ENCODE results near the gene GPER1.

The GPER1 gene

DNA sequence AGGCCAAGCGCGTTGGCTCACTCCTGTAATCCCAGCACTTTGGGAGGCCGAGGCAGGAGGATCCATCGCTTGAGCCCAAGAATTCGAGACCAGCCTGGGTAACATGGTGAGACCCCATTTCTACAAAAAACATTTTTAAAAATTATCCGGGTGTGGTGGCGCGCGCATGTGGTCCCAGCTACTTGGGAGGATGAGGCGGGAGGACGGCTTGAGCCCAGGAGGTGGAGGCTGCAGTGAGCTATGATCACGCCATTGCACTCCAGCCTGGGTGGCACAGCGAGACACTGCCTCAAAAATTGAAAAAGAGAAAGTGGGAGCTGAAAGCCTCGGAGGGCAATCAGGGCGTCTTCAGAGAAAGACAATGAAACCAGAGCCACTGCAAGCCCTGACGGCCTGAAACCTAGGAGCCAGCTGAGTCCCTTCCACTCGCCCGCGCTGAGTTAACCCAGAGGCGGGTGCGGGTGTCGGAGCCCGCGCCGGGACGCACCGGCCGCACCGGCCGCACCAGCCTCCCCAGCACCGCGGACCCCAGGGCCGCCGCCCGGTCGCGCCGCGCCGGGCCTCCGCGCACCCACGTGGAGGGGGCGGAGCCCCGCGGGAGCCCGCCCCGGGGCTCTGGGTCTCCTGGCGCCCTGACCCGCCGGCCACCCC is 49.7 kb downstream of the GPER1 start:
- Histone ChIP-seq H3K4ac (ENCODE audit: low read depth, low read length) (no peak overlapping the region), H2BK5ac (ENCODE audit: low read depth, low read length, poor library complexity) (no peak overlapping the region), H3K79me2 (ENCODE audit: control insufficient read depth, insufficient read depth, low read length, poor library complexity) (no peaks in the 10 kb centered on the region), H2AK5ac (ENCODE audit: low read length) (no peak overlapping the region), H3K9me3 (ENCODE audit: insufficient read depth, low read depth, low read length) (no peaks in the 10 kb centered on the region), H3K9ac (ENCODE audit: low read length) (peak overlapping the region; percentile 34), H3K23ac (ENCODE audit: low read length) (no peak overlapping the region), H2BK120ac (ENCODE audit: insufficient read depth, low read length, poor library complexity) (no peak overlapping the region), H3K27ac (ENCODE audit: low read depth, low read length) (no peak overlapping the region), H3K4me1 (ENCODE audit: control insufficient read depth in 1 of 2, insufficient read depth in 2 of 2, low read length in 2 of 2) (peaks cover 8 to 10% of the 10 kb centered on the region in 2 experiments), H4K12ac (ENCODE audit: low read depth, low read length) (peak overlapping the region; percentile 74), H4K91ac (ENCODE audit: low read depth, low read length) (no peak overlapping the region), H3K4me2 (ENCODE audit: low read length) (peak overlapping the region; percentile 79), H3K27me3 (ENCODE audit: insufficient read depth, low read length) (no peaks in the 10 kb centered on the region), H3K18ac (ENCODE audit: low read length) (peak overlapping the region; percentile 6), H3K14ac (ENCODE audit: low read length) (peak overlapping the region; percentile 80), H2BK12ac (ENCODE audit: low read length) (no peak overlapping the region), H3K79me1 (ENCODE audit: low read length) (peaks cover 3% of the 10 kb centered on the region), H3K4me3 (ENCODE audit: low read depth, low read length) (peak overlapping the region; percentile 78), H2AFZ (ENCODE audit: insufficient read depth, low read length, poor library complexity) (peak overlapping the region; percentile 83), H4K8ac (ENCODE audit: low read depth, low read length) (peak overlapping the region; percentile 82), H3K36me3 (ENCODE audit: control insufficient read depth in 1 of 2, insufficient read depth in 2 of 2, low read length in 2 of 2) (no peaks in the 10 kb centered on the region)
- WGBS (ENCODE audit: extremely low coverage, insufficient coverage, insufficient read length): no CpG with 5 or more reads among the region's 51 CpGs
- DNase-seq: no peak

DNA sequence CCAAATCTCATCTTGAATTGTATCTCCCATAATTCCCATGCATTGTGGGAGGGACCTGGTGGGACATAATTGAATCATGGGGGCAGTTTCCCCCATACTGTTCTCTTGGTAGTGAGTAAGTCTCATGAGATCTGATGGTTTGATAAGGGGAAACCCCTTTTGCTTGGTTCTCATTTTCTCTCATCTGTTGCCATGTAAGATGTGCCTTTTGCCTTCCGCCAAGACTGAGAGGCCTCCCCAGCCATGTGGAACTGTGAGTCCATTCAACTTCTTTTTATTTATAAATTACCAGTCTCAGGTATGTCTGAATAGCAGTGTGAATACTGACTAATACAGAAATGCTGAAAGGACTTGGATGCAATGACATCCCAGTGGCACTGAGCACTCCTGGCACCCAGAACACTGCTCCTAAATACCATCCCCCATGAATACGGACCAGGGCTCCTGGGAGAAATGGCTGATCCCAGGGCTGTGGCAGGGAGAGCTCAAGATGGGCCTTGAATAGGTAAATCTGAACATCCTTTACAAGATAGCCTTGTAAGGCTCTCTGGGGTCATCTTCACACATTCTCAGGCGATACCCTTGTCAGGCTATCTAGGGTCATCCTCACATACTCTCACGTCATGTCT is 52.7 kb downstream of the GPER1 start:
- Histone ChIP-seq H3K79me1 (ENCODE audit: low read length) (peaks cover 3% of the 10 kb centered on the region), H2BK5ac (ENCODE audit: low read depth, low read length, poor library complexity) (no peak overlapping the region), H4K8ac (ENCODE audit: low read depth, low read length) (no peak overlapping the region), H3K36me3 (ENCODE audit: control insufficient read depth in 1 of 2, insufficient read depth in 2 of 2, low read length in 2 of 2) (no peaks in the 10 kb centered on the region), H3K9me3 (ENCODE audit: insufficient read depth, low read depth, low read length) (no peaks in the 10 kb centered on the region), H3K4me2 (ENCODE audit: low read length) (no peak overlapping the region), H3K23ac (ENCODE audit: low read length) (no peak overlapping the region), H2BK12ac (ENCODE audit: low read length) (no peak overlapping the region), H2AK5ac (ENCODE audit: low read length) (no peak overlapping the region), H4K12ac (ENCODE audit: low read depth, low read length) (no peak overlapping the region), H3K9ac (ENCODE audit: low read length) (no peak overlapping the region), H4K91ac (ENCODE audit: low read depth, low read length) (no peak overlapping the region), H3K79me2 (ENCODE audit: control insufficient read depth, insufficient read depth, low read length, poor library complexity) (no peaks in the 10 kb centered on the region), H3K27me3 (ENCODE audit: insufficient read depth, low read length) (no peaks in the 10 kb centered on the region), H3K27ac (ENCODE audit: low read depth, low read length) (no peak overlapping the region), H2BK120ac (ENCODE audit: insufficient read depth, low read length, poor library complexity) (no peak overlapping the region), H3K18ac (ENCODE audit: low read length) (no peak overlapping the region), H3K4ac (ENCODE audit: low read depth, low read length) (no peak overlapping the region), H3K14ac (ENCODE audit: low read length) (no peak overlapping the region), H3K4me1 (ENCODE audit: control insufficient read depth in 1 of 2, insufficient read depth in 2 of 2, low read length in 2 of 2) (peaks cover 8 to 10% of the 10 kb centered on the region in 2 experiments), H3K4me3 (ENCODE audit: low read depth, low read length) (no peak overlapping the region), H2AFZ (ENCODE audit: insufficient read depth, low read length, poor library complexity) (no peak overlapping the region)
- WGBS (ENCODE audit: extremely low coverage, insufficient coverage, insufficient read length): no CpG with 5 or more reads among the region's 4 CpGs
- no peak for DNase-seq

DNA sequence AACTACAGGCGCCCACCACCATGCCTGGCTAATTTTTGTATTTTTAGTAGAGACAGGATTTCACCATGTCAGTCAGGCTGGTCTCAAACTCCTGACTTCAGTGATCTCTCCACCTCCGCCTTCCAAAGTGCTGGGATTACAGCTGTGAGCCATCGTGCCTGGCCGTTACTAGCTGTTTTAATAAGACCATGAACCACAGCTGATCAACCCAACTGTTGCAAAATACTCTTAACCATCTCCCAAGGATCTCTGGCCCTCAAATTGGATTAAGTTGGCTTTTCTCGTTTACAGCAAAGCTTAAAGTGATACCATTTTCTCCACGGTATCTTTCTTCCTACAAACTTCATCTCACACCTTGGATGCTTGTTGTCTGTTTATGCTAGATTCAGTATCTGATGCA is 53.7 kb downstream of the GPER1 start:
- H3K79me1 ChIP-seq (ENCODE audit: low read length): peaks cover 3% of the 10 kb centered on the region
- no peaks in the 10 kb centered on the region for H3K9me3 ChIP-seq (ENCODE audit: insufficient read depth, low read depth, low read length)
- no peak overlapping the region for H4K8ac ChIP-seq (ENCODE audit: low read depth, low read length)
- H2BK5ac ChIP-seq (ENCODE audit: low read depth, low read length, poor library complexity): no peak overlapping the region
- no peak overlapping the region for H2BK120ac ChIP-seq (ENCODE audit: insufficient read depth, low read length, poor library complexity)
- DNase-seq: no peak
- no peak overlapping the region for H3K4me3 ChIP-seq (ENCODE audit: low read depth, low read length)
- no peak overlapping the region for H2AK5ac ChIP-seq (ENCODE audit: low read length)
- H3K18ac ChIP-seq (ENCODE audit: low read length): no peak overlapping the region
- H3K23ac ChIP-seq (ENCODE audit: low read length): no peak overlapping the region
- H3K36me3 ChIP-seq (ENCODE audit: control insufficient read depth in 1 of 2, insufficient read depth in 2 of 2, low read length in 2 of 2): no peaks in the 10 kb centered on the region
- no CpG with 5 or more reads among the region's 6 CpGs for WGBS (ENCODE audit: extremely low coverage, insufficient coverage, insufficient read length)
- H4K91ac ChIP-seq (ENCODE audit: low read depth, low read length): no peak overlapping the region
- H3K79me2 ChIP-seq (ENCODE audit: control insufficient read depth, insufficient read depth, low read length, poor library complexity): no peaks in the 10 kb centered on the region
- H2AFZ ChIP-seq (ENCODE audit: insufficient read depth, low read length, poor library complexity): no peak overlapping the region
- H2BK12ac ChIP-seq (ENCODE audit: low read length): no peak overlapping the region
- peaks cover 8 to 9% of the 10 kb centered on the region in 2 experiments for H3K4me1 ChIP-seq (ENCODE audit: control insufficient read depth in 1 of 2, insufficient read depth in 2 of 2, low read length in 2 of 2)
- no peak overlapping the region for H4K12ac ChIP-seq (ENCODE audit: low read depth, low read length)
- H3K9ac ChIP-seq (ENCODE audit: low read length): no peak overlapping the region
- no peak overlapping the region for H3K27ac ChIP-seq (ENCODE audit: low read depth, low read length)
- H3K4ac ChIP-seq (ENCODE audit: low read depth, low read length): no peak overlapping the region
- no peak overlapping the region for H3K4me2 ChIP-seq (ENCODE audit: low read length)
- H3K27me3 ChIP-seq (ENCODE audit: insufficient read depth, low read length): no peaks in the 10 kb centered on the region
- H3K14ac ChIP-seq (ENCODE audit: low read length): no peak overlapping the region

DNA sequence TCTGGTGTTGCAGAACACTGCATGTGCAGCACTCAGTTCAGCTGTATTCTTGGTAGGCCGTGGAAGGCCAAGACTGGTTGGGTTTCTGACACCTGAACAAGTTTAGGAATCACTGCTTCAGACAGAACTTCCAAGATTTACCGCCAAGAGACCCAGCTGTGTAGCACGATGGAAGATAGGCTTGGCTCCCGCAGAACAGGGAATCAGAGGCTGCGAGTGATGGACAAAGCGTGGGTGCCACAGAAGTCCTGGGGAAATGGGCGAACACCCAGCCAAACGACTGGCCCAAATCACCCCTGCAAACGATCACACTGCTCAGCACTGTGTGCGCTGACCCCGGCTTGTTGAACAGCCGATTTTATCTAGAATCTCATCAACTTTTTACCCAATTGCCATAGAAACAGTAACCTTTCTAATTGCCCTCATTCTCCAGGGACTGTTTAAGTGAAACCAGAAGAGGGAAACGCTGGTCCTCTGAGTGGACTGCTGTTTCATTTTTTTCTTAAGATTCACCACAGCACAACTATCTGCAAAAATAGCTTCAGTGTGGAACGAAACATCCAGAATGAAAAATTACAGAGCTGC is 54.2 kb downstream of the GPER1 start:
- H4K12ac ChIP-seq (ENCODE audit: low read depth, low read length): no peak overlapping the region
- H2BK120ac ChIP-seq (ENCODE audit: insufficient read depth, low read length, poor library complexity): no peak overlapping the region
- H3K79me1 ChIP-seq (ENCODE audit: low read length): peaks cover 3% of the 10 kb centered on the region
- H3K36me3 ChIP-seq (ENCODE audit: control insufficient read depth in 1 of 2, insufficient read depth in 2 of 2, low read length in 2 of 2): no peaks in the 10 kb centered on the region
- no peak overlapping the region for H4K8ac ChIP-seq (ENCODE audit: low read depth, low read length)
- H3K23ac ChIP-seq (ENCODE audit: low read length): no peak overlapping the region
- H3K4me1 ChIP-seq (ENCODE audit: control insufficient read depth in 1 of 2, insufficient read depth in 2 of 2, low read length in 2 of 2): peaks cover 5% of the 10 kb centered on the region in 2 experiments
- H3K9me3 ChIP-seq (ENCODE audit: insufficient read depth, low read depth, low read length): no peaks in the 10 kb centered on the region
- H3K14ac ChIP-seq (ENCODE audit: low read length): no peak overlapping the region
- H2AFZ ChIP-seq (ENCODE audit: insufficient read depth, low read length, poor library complexity): no peak overlapping the region
- H3K9ac ChIP-seq (ENCODE audit: low read length): no peak overlapping the region
- H4K91ac ChIP-seq (ENCODE audit: low read depth, low read length): no peak overlapping the region
- no peak overlapping the region for H2AK5ac ChIP-seq (ENCODE audit: low read length)
- no peak overlapping the region for H3K4me3 ChIP-seq (ENCODE audit: low read depth, low read length)
- no CpG with 5 or more reads among the region's 14 CpGs for WGBS (ENCODE audit: extremely low coverage, insufficient coverage, insufficient read length)
- H3K4ac ChIP-seq (ENCODE audit: low read depth, low read length): no peak overlapping the region
- DNase-seq: no peak
- H3K18ac ChIP-seq (ENCODE audit: low read length): no peak overlapping the region
- no peak overlapping the region for H3K27ac ChIP-seq (ENCODE audit: low read depth, low read length)
- no peak overlapping the region for H2BK5ac ChIP-seq (ENCODE audit: low read depth, low read length, poor library complexity)
- H3K4me2 ChIP-seq (ENCODE audit: low read length): no peak overlapping the region
- no peaks in the 10 kb centered on the region for H3K27me3 ChIP-seq (ENCODE audit: insufficient read depth, low read length)
- no peaks in the 10 kb centered on the region for H3K79me2 ChIP-seq (ENCODE audit: control insufficient read depth, insufficient read depth, low read length, poor library complexity)
- no peak overlapping the region for H2BK12ac ChIP-seq (ENCODE audit: low read length)
